Mesodermal cell (in vitro differentiated cells): ENCODE measurements around the gene PHGDH.

Experiments used
- H3K27ac ChIP-seq: 2 replicates; pipeline ENCODE4 v1.7.0; 2013; ENCODE audit warnings: mild to moderate bottlenecking, low read depth, low read length, moderate library complexity; ENCODE audit not compliant: severe bottlenecking
- H3K36me3 ChIP-seq: 2 replicates; pipeline ENCODE4 v1.7.1; 2013; ENCODE audit warnings: mild to moderate bottlenecking, low read length, moderate library complexity; ENCODE audit not compliant: control insufficient read depth, insufficient read depth
- H3K4me1 ChIP-seq: one replicate; pipeline ENCODE4 v1.7.1; 2013; ENCODE audit warnings: mild to moderate bottlenecking, low read length; ENCODE audit not compliant: insufficient read depth, control insufficient read depth, poor library complexity, severe bottlenecking
- H3K4me3 ChIP-seq: 2 replicates; pipeline ENCODE4 v1.7.0; 2013; ENCODE audit warnings: low read length, control low read depth, mild to moderate bottlenecking; ENCODE audit not compliant: insufficient read depth, poor library complexity, severe bottlenecking; ENCODE audit errors: extremely low read depth
- H3K9me3 ChIP-seq: 2 replicates; pipeline ENCODE4 v1.7.1; 2013; ENCODE audit warnings: mild to moderate bottlenecking, low read length, moderate library complexity; ENCODE audit not compliant: control insufficient read depth
- WGBS, 2 experiments: methylation state at CpG; one replicate each; pipeline ENCODE4 v1.1.5; 2013; ENCODE audit warnings: missing lambda C conversion rate in 2 of 2; ENCODE audit not compliant: insufficient coverage in 2 of 2; 5-methylcytosine and 5-hydroxymethylcytosine counted together

Gene PHGDH

GRCh38 chr1:119762953-119763352 lies 51.2 kb downstream of the PHGDH start:
- Histone ChIP-seq H3K4me3 (no peak overlapping the region), H3K27ac (no peak overlapping the region), H3K9me3 (no peaks in the 10 kb centered on the region), H3K36me3 (no peaks in the 10 kb centered on the region), H3K4me1 (no peaks in the 10 kb centered on the region)
- WGBS, 2 experiments: no CpG with 5 or more reads among the region's 1 CpG

DNA sequence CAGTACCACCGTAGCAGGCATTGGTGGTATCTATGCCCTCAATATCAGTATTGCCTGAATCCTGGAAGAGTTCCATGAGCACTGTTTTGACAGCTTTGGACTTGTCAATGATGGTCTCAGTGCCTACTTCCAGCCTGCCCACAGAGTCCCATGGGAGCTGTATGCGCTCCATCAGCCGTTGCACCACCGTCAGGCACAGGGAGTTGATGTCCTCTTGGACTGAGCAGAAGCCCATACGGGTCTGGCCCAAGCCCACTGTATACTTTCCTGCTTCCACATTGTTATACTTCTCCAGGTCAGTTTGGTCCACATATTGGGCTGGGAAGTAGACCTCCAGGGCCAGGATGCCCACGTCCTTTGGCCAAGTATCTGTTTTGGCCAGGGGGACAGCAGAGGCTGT lies 52.5 kb downstream of the PHGDH start:
- no peaks in the 10 kb centered on the region for H3K4me1 ChIP-seq
- 91 to 97% methylated on average over 5 to 6 of the region's 6 CpGs for WGBS, 2 experiments
- H3K9me3 ChIP-seq: no peaks in the 10 kb centered on the region
- no peak overlapping the region for H3K4me3 ChIP-seq
- no peaks in the 10 kb centered on the region for H3K36me3 ChIP-seq
- H3K27ac ChIP-seq: no peak overlapping the region

GRCh38 chr1:119766374-119766794 lies 54.6 kb downstream of the PHGDH start:
- Histone ChIP-seq H3K9me3 (no peaks in the 10 kb centered on the region), H3K4me1 (no peaks in the 10 kb centered on the region), H3K4me3 (no peak overlapping the region), H3K27ac (no peak overlapping the region), H3K36me3 (no peaks in the 10 kb centered on the region)
- 97 to 100% methylated on average over 2 to 3 of the region's 4 CpGs for WGBS, 2 experiments

- no peak overlapping the region for H3K27ac ChIP-seq
These were observed 55.8 kb downstream of the PHGDH start for GRCh38 chr1:119767486-119767885.

GRCh38 chr1:119768778-119769177 lies 57.0 kb downstream of the PHGDH start, which contains the start of gene HMGCS2:
Gene HMGCS2, minus strand, starts transcription at chr1:119768905. Its CDS starts 61 bp downstream, at chr1:119768844.
- WGBS, 2 experiments: 76 to 96% methylated on average over 5 to 8 of the region's 8 CpGs
- H3K4me1 ChIP-seq: peaks cover 6% of the 10 kb centered on the region
- H3K27ac ChIP-seq: no peak within 1 kb of the TSS
- H3K36me3 ChIP-seq: no peaks in the 10 kb centered on the region
- no peak within 1 kb of the TSS for H3K4me3 ChIP-seq
- no peaks in the 10 kb centered on the region for H3K9me3 ChIP-seq

More at GRCh38 chr1:119767486-119767885, 55.8 kb downstream of the PHGDH start:
- 91 to 92% methylated on average over 2 of the region's 2 CpGs for WGBS, 2 experiments
- Histone ChIP-seq H3K4me1 (no peaks in the 10 kb centered on the region), H3K4me3 (no peak overlapping the region), H3K36me3 (no peaks in the 10 kb centered on the region), H3K9me3 (no peaks in the 10 kb centered on the region)

DNA sequence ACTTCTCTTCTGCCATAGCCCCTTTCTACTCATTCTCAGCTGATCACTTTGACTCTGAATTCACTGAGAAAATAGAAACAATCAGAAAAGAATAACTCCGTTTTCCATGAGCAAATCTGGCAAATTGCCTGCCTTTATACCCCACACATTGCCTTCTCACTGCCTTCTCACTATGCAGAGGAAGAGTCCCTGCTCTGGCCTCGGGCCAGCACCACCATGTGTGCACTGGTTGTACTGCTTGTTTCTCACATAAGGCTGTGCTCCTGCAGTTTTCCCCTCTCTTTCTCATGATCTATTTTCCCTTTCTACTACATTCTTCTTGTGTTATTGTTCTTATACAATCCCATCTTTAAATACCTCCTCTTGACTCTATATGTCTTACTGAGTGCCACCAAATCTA lies 59.3 kb downstream of the PHGDH start:
- H3K27ac ChIP-seq: no peak overlapping the region
- 56 to 79% methylated on average over 2 of the region's 2 CpGs for WGBS, 2 experiments
- H3K4me1 ChIP-seq: peaks cover 13% of the 10 kb centered on the region
- no peaks in the 10 kb centered on the region for H3K36me3 ChIP-seq
- no peak overlapping the region for H3K4me3 ChIP-seq
- H3K9me3 ChIP-seq: no peaks in the 10 kb centered on the region

DNA sequence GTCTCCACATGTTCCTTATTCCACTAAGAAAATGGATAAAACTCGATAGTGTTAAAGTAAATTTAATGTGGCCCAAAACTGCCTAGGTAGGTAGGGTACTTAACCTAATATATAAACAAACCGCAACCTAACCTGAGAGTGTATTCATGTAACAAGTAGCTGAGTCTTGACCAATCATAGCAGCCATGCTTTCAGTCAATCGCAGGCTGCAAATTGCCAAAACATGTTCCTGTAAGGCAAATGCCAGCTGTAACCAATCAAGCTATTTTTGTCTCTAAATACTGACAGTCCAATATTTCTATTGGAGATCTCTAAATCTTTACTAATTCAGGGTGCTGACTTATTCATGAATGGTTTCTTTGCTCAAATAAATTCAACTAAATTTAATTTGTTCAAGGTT lies 60.0 kb downstream of the PHGDH start:
- no peak overlapping the region for H3K27ac ChIP-seq
- 90 to 100% methylated on average over 1 of the region's 3 CpGs for WGBS, 2 experiments
- H3K4me3 ChIP-seq: no peak overlapping the region
- H3K36me3 ChIP-seq: no peaks in the 10 kb centered on the region
- H3K4me1 ChIP-seq: peaks cover 13% of the 10 kb centered on the region
- no peaks in the 10 kb centered on the region for H3K9me3 ChIP-seq

- Histone ChIP-seq H3K36me3 (no peaks in the 10 kb centered on the region), H3K9me3 (no peaks in the 10 kb centered on the region), H3K27ac (no peak overlapping the region), H3K4me3 (no peak overlapping the region), H3K4me1 (peaks cover 13% of the 10 kb centered on the region)
- no CpG with 5 or more reads among the region's 2 CpGs for WGBS, 2 experiments
These were observed 60.6 kb downstream of the PHGDH start for GRCh38 chr1:119772298-119772697.

GRCh38 chr1:119773711-119774241 lies 62.0 kb downstream of the PHGDH start:
- H3K4me3 ChIP-seq: no peak overlapping the region
- 65 to 66% methylated on average over 3 of the region's 3 CpGs for WGBS, 2 experiments

DNA sequence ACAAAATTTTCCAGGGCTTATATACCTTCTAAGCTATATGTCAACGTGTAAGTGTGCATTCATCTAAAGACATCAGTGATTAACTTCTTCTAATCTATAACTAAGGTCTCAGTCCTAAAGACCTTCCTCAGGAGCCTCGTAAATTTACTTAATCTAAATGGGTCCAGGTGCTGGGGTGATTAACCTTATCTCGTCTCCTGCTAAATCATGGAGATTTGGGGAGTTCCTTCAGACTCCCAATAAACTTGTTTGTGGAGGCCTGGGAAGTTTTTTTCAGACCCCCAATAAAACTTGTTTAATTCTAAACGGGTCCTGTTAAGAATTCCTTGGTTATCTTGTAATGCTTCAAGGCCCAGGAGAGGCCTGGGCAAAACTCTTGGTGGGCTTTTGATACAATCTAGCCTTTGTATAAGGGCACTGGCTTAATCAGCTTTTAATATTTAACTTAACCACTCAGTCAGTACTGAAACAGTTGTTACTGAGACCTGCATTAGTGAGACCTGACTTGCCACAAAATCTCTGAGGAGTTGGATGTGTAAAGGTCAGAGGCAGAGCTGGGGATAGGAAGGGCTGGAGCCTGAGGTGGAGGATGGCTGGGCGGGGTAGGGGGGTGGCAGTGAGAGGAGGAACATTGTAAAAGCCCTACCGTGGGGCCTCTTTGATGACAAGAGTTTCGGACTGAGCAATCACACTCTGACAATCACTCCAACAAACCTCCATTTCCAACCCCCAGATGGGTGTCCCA lies 63.2 kb downstream of the PHGDH start:
- WGBS, 2 experiments: 77 to 100% methylated on average over 1 to 6 of the region's 7 CpGs

More at GRCh38 chr1:119773711-119774241, 62.0 kb downstream of the PHGDH start:
- Histone ChIP-seq H3K27ac (peak overlapping the region; percentile 79), H3K4me1 (peaks cover 13% of the 10 kb centered on the region), H3K9me3 (no peaks in the 10 kb centered on the region), H3K36me3 (no peaks in the 10 kb centered on the region)

DNA sequence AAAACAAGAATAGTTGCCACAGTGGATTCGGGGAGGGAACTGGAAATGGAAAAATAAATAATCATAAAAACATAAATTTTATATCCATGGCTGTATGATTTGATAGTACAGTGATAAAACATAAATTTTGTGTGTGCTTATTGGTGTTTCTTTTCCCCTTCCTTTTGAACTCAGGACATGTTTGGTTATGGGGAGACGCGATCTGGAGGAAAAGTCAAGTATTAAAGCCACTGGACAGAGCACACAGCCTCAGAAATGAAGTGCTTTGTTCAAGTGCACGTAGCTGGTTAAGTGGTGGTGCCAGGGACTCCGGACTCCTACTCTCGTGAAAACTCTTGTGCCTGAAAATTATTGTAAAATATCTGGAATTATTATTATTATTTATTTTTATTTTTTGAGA lies 66.6 kb downstream of the PHGDH start:
- Histone ChIP-seq H3K36me3 (no peaks in the 10 kb centered on the region), H3K4me3 (no peak overlapping the region), H3K4me1 (peaks cover 17% of the 10 kb centered on the region), H3K27ac (no peak overlapping the region), H3K9me3 (no peaks in the 10 kb centered on the region)
- WGBS, 2 experiments: 100% methylated on average over 3 of the region's 6 CpGs

More for the DNA sequence above, 63.2 kb downstream of the PHGDH start:
- Histone ChIP-seq H3K36me3 (no peaks in the 10 kb centered on the region), H3K27ac (peak overlapping the region; percentile 36), H3K4me3 (no peak overlapping the region), H3K9me3 (no peaks in the 10 kb centered on the region), H3K4me1 (peaks cover 21% of the 10 kb centered on the region)
